TTC549 (cell line): ENCODE measurements around the gene ARHGAP36.

ENCODE experiments used
- FAIRE-seq: peaks from 2 replicates; lab custom pipeline; 2012; peaks lifted over from hg19 to GRCh38; lab: Jason Lieb, UNC

Gene ARHGAP36, protein sequence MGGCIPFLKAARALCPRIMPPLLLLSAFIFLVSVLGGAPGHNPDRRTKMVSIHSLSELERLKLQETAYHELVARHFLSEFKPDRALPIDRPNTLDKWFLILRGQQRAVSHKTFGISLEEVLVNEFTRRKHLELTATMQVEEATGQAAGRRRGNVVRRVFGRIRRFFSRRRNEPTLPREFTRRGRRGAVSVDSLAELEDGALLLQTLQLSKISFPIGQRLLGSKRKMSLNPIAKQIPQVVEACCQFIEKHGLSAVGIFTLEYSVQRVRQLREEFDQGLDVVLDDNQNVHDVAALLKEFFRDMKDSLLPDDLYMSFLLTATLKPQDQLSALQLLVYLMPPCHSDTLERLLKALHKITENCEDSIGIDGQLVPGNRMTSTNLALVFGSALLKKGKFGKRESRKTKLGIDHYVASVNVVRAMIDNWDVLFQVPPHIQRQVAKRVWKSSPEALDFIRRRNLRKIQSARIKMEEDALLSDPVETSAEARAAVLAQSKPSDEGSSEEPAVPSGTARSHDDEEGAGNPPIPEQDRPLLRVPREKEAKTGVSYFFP

DNA sequence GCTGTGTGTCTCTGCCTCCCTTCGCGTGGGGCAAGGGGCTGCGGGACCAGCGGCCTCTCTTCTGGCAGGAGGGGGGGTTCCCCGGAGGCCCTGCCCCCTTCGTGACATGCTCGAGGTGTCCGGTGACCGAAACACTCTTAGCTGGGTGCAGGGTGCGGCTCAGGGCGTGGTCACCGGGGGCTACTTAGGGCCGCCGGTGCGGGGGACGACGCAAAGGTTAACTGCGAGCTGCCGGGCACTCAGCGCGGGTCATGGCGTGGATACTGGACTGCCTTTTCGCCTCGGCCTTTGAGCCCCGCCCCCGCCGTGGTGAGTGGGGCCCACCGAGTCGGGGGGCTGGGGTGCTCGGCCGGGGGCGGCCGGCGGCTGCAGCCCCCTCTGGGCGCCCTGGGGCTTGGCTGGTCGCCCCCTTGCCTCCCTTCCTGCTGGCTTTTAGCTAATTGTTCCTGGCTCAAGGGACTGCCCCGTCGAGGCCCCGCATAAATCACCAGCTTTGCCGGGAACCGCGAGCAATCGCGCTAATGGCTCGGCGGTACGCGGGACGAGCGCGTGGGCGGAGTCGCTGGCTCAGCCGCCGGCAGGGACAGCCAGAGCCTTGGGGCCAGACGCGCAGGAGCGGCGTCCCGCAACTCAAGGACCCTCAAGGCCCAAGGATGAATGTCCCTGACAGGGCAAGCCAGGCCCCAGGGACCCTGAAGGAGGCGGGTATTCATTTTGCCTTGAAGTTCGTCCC, at the start of gene ARHGAP36:
Gene ARHGAP36, plus strand, starts transcription at position 211 of the 733 bp plus-strand sequence. CDS start 23,320 bp downstream, outside the sequence.
- no peak for FAIRE-seq

DNA sequence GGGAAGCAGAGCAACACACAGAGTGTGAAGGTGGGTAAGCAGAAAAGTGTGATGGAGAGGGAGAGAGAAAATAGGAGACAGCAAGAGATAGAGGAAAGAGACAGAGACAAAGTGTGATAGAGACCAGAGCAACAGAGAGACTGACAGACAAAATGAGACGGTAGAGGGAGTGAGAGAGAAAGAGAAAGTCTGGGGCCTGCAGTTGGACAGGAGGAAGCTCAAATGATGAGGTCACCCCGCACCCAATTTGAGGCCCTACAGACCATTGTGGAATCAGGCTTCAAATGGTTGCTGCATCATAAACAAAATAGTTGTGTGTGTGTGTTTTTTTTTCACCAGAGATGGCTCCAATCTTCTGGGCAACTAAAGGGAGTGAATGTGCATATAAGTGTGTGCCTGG, 48.0 kb upstream of the ARHGAP36 start:
- no peak for FAIRE-seq

DNA sequence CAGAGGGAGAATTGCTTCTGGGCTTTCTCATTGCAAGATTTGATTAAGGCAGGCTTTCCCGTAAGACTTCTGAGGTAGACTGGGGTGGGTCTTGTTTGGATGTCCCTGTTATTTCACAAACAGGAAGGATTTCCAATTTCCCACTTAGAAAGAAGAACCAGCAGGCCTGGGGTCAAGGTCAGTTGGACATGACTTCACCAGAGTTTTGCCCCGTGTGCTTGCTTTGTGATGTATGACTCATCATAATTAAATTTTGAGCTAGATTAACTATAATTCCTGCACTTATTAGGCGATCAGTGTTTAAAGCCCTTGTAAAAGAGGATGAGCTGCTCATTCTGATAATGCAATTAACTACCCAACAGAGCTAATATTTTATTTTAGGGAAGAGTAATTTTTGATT, 32.8 kb upstream of the ARHGAP36 start:
- FAIRE-seq = no peak

DNA sequence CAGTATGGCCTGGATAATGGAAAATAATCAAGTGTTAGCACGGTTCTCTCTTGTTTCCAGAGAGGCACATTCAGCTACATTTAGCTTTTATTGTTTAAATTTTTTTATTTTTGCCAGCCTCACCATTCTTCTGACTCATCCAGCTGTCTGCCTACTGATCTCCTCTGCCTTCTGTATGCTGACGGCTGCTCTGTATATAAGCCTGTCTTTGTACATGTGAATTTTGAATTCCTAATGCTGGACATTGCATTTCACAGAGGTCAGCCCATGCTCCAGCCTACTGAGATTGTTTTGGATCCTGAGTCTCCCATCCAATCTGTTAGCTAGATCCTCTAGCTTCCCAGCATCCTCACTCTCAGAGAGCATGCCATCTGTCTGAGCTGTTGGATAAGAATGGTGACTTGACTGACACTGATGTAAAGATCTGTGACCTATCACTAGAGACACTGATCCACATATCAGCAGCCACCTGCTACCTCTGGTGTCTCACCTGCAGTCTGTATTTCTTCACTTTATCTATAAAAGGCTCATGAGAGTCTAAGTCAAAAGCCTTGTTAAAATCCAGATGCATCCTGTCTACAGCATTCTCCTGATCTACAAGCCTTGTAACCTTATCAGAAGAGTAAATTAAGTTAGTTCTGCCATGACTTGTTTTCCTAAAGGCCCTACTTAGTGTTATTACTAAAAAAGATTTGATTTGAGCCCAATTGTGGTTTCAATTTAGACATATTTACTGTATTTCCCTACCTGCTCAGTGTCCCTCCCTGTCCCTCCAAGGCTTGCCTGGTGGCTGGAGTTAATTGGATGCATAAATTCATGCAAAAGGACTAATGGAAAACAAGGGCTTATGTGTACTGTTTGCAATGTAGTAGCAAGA, 25.6 kb upstream of the ARHGAP36 start:
- FAIRE-seq = no peak

DNA sequence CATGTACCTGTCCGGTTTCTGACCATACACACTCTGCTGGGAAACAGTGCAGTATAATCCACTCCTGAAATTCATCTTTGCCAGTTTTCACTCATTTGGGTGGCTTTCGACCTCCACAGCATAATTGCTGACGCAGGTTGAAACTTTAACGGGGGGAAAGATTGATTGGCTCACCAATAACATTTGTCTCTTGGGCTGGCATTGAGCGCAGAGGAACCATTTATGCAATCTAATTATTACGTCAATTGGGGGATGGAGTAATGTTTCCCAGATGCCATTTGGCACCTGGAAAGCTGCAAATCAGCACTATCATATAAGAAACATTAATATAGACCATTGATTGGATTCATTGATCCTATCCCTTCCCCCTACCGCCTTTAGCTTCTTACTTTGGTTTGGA, 24.1 kb upstream of the ARHGAP36 start:
- no peak for FAIRE-seq

DNA sequence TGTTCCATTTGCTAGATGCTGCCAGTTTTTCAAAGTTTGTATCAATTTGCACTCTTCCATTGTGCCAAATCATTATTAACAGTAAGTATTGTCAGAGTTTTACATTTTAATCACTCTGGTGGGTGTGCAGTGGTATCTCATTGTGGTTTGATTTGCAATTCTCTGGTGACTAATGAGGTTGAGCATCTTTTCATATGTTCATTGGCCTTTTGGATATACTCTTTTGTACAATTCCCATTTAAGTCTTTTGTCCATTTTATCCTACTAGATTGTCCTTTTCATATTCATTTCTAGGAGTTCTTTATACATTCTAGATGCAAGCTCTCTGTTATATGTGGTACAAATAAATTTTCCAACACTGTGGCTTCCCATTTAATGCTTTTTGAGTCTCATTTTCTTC, 17.4 kb upstream of the ARHGAP36 start:
- FAIRE-seq = no peak

DNA sequence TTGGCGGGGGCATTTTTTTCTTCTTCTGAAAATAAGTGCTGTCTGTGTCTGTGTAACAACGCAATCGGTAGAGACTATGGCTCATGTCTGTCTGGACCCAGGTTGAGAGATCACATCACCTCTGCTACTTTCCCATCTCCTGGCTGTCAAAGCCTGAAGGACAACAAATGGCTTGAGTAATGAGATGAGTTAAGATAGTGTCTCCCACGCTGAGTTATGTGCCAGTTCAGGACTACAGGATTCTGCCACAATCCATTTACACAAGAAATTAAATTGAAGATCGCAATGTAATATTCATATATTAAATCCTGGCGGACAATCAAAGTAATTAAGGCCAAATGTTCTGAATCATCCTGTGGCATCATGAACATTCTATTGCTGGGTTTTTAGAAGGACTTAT, 16.5 kb upstream of the ARHGAP36 start:
- FAIRE-seq = no peak

DNA sequence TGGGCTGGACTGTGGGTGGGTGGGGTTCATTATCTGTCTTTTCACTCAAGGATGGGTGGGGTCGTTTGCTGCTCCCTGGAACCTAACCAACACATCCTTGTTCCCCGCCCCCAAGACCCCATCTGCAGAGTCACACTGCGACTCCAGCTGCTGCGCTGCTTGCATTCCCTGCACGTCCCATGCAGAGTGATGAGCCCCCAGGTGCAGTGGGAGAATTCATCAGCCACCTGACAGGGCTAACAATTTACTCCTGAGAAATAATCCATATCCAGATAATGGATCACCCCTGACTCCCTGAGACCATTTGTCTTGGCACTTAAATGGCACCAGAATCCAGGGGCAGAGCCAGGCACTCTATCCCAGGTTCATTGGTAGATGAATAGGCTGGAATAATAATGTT, 12.4 kb upstream of the ARHGAP36 start:
- FAIRE-seq = no peak

DNA sequence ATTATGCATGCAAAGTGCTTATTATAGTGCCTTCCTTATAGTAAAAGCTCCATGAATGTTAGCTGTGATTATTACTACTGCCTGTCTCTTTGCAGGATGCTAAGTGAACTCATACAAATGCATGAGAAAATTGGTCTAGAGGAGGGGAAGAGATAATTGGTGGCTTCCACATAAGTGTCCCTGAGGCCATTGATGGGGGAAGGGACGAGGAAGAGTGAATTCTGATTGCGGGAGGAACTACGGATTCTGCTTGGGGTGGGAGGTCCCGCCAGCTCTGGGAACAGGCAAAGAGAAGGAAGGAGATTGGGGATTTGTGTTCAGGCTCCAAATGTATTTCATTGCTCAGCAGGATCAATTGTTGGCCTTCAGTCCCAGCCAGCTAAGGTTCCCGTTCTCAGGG, 11.6 kb upstream of the ARHGAP36 start:
- no peak for FAIRE-seq

DNA sequence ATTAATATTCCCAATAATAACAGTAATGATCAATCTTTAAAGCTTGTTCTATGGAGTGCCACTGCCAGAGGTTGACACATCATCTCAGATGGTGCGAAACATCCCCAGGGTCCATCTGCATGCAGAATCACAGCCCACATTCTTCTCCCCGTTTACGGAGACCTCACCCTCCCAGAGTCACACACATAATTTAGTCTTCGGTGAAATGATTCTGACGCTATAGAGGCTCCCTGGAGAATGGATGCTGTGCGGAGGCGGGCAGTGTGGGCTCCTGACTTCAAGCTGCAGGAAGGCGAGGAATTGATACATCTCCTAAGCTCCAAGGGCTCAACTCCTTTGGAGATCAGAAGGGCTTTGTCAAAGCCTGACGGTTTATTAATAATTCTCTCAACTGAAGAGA, 11.0 kb upstream of the ARHGAP36 start:
- no peak for FAIRE-seq

DNA sequence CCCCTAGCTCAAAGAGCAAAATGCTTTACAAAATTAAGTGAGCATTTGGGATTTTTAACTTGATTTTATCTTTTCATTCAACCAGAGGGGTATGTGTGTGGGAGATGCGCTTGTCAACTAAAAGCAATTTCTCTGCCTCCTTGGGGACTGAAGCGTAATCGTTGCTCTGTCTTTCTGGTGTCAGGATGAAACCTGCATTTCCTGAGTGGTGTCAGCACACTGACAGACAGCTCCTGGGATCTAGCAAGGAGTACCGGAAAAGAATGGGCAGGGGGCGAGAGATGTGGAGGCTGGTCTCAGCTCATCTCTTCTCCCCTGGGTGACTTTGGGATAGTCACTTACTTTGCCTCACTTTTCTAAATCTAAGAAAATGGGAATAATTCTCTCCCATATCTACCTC, 5.1 kb upstream of the ARHGAP36 start:
- FAIRE-seq = no peak

DNA sequence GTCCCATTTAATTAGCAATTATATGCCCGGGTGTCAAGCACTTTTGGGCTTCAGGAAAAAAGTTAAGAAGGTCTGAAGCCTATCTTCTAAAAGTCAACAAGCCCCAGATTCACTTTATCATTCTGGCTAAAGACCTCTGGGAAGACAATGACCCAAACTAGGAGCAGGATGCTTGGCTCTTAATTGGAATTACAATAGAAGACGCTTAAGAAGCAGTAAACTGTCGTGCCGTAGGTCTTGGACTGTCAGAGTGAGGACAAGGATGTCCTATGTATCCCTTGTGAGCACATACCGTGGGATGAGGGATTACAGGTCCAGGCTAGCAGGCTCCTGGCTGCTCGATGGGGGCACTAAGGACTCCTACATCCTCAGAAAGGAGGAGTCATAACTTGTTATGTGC, 3.2 kb upstream of the ARHGAP36 start:
- FAIRE-seq = no peak

DNA sequence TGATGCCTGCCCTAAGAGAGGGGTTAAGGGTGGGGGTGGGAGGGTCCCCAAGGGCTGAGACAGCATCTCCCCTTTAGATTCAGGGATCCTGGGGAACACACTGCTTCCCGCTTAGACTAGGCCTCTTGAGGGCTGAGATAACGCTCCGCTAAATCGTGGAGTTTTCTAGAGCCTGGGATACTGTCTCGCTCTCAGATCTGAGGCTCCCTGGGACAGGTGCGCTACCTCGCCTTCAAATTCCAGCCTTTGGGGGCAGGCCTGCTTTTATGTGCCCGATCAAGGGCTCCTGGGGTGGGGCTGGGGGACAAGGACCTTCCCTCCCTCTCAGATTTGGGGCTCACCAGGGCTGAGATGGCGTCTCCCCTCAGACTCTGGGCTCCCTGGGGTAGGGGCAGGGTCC, 440 bp upstream of the ARHGAP36 start:
- FAIRE-seq = no peak

DNA sequence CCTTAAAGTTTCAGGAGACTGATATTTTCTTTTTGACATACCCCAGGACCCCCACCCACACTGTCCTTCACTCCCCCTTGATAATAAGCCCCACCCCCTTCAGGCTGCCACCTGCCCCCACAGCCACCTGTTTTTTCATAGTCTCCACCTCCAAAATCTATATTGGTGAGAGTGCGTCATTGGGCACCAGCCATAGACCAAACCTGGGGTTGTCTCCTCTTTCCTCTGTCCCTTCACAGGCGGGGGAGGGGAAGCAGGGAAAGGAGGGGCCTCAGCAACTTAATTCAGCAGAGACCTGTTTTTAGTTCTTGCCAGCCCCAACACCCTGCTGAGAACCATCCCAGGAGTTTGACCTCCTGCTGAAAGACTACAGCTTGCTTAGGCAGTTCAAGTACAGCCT, 1.1 kb downstream of the ARHGAP36 start:
- no peak for FAIRE-seq

DNA sequence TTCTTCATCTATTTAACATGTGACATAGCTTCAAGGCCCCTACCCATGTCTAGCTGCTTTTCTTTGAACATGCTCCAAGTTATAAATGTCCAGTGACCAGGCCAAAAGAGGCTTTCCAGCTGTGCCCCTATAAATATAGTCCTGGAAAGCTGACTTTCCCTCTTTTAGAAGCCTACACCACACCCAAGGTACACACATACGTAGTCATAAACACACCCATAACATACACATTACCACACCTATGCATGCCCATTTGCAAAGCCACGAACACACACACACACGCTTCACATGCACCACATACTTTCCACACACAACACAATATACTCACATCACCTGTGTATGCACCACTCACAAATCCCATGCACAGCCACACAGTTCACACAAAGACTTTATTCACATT, 2.0 kb downstream of the ARHGAP36 start:
- FAIRE-seq = no peak

DNA sequence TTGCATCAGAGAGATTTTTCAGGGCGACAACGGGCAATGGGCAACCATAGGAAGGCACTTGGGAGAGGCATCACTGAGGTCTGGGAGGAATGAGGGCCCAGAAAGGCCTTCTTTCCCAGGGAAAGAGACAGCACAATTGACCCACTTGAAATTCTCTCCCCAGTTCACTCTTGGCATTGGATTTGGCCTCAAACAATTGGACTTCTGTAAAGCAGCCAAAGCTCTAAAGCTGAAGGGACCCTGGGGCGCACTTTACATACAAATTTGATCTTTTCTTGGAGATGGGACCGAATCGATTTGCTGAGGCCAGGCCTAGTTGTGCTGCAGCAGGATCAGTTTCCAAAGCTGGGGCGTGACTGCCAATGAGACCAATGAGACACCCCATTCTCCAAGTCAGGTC, 3.2 kb downstream of the ARHGAP36 start:
- no peak for FAIRE-seq

DNA sequence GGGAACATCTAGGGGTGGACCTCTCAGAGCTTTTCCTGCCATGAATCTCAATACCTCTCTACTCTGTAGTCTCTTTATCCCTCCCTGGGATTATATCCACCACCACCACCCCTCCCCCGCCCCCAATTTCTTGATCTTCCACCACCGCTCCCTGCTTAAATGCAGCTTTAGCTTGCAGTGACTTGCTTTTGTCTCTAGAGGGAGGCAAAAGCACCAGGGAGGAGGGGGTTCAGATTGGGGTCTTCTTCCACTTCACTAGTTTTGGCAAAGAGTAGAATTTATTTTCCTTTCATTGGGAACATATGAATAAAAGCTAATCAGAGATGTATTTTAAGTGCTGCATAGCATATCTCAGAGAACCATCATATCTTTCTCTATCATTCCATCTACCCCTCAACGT, 5.5 kb downstream of the ARHGAP36 start:
- no peak for FAIRE-seq

DNA sequence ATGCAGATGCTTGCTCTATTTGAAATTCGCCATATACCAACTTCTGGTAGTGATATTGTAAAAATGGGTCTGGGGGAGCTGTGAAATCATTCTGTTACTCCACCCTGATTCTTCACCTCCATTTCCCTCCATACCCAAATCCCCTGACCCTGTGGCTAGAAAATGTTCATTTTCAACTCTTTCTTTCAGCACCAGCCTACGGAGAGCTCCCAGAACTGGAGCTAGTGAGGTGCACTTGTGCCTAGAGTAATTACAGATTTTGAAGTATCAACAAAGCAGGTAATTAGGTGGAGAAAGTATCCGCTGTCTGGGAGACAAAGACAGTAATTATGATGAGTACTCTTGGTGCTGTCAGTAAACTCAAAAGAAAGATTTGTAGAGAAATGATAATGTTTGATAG, 8.1 kb downstream of the ARHGAP36 start:
- no peak for FAIRE-seq

DNA sequence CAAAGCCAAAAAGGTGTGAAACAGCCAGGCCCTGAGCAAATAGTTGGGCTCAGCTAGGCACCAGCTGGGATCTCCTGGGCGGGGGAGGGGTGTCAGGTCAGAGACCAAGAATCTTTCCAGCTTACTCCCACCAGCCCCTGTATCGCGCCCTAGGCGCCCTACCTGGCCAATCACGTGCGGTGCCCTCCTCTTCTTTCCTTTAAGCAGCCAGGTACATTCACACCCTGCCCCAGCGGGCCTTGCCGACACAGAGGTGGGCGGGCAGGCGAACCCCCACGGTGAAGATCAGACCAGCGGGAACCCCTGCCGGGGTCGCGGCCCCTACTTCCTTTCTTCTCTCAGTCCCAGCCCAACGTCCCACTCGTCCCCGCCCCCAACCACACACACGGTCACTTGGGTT, 9.1 kb downstream of the ARHGAP36 start:
- FAIRE-seq = no peak

DNA sequence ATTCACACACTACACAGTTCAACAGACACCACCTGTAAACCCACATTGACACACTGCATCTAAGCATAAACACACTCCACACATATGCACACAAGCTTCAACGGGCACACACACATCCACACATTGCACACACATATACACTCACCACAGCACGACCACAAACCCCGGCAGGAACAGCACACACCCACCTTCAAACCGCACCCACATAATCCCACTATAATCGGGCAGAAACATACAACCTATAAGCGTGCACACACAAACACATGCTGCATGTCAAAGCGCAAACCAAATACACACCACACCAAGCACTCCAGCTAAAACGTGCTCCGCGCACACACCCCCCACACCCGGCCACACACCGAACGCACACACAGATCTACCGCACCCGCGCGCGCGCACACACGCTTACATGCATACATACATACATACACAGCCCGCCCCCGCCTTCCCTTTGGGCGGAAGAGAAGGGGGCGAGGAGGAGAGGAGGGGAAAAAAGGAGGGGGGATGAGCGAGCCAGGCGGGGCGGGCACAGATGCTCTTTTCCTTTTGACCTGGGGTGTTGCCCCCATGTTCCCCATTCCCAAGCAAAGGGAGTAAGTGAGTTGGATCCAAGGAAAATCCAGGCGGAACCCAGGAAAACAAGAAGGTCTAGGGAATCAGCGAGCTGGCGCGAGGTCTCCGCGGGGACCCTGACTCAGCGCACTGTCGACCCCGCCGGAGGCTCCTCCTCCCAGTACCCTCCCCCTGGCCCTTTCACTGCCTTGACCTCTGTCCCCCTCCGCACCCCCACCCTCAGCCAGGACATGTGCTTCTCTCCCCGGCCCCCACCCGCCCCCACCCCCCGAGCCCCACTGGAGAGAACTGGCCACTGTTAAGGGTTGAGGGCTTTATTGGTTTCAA, 9.9 kb downstream of the ARHGAP36 start:
- no peak for FAIRE-seq

DNA sequence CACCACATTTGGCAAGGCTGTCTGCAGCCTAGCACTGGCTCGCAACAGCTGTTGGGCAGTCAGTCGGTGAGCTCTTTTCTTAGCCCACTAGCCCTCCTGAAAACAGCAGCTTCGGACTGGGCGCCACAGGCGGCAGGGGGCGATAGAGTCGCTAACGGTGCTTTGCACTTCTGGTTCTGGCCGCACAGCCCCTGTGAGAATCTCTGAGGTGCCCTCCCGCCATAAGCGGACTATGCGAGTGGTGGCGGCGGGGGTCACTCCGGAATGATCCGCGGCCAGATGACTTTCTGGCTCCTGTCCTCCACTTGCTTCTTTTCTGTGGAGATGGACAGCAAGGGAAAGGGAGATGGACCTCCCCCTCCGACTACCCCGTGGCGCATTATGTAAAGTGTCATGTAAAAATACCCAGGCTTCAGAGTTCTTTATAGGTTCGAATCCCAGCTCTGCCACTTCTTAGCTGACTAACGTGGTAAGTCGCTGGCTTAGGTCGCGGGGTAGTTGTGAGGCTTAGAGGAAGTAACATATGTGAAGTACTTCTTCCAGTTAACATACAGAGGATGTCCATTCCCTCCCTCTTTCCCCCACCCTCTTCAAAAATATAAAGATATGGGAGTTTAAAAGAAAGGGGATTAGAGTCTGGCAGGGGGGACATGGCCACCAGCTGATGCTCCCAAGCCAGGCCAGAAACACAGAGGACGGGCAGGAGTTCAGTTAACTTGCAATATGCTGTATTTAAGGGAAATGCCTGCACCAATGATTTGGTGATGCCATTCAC, 11.0 kb downstream of the ARHGAP36 start:
- no peak for FAIRE-seq
